Activated CD4-positive, alpha-beta T cell treated with anti-CD3 and anti-CD28 coated beads, Interleukin-2, amount 50 U/mL, for 16 hours (primary cell): ENCODE data around the gene ACKR1.

Source experiments
- DNase-seq: peaks from one replicate; pipeline ENCODE4 v3.0.0-alpha.2; 2020

The ACKR1 gene

GRCh38 chr1:159187647-159188374 lies 16.9 kb upstream of the ACKR1 start:
- DNase-seq: no peak

- DNase-seq: peak; percentile 23
These were observed 16.3 kb upstream of the ACKR1 start for GRCh38 chr1:159188375-159188788.

GRCh38 chr1:159190441-159190840 lies 14.2 kb upstream of the ACKR1 start:
- DNase-seq: no peak

- DNase-seq: no peak
These were observed 8.1 kb upstream of the ACKR1 start for GRCh38 chr1:159196543-159196942.

- peak; percentile 71 for DNase-seq
These were observed 6.8 kb upstream of the ACKR1 start for GRCh38 chr1:159197561-159198557.

- no peak for DNase-seq
These were observed 4.8 kb upstream of the ACKR1 start for GRCh38 chr1:159199901-159200300.

- no peak for DNase-seq
These were observed 3.9 kb upstream of the ACKR1 start for GRCh38 chr1:159200769-159201168.

- DNase-seq: no peak
These were observed 3.0 kb upstream of the ACKR1 start for GRCh38 chr1:159201642-159202041.

- DNase-seq: no peak
These were observed 1.1 kb upstream of the ACKR1 start for GRCh38 chr1:159203610-159204009.

GRCh38 chr1:159205225-159205624 lies 550 bp downstream of the ACKR1 start:
- no peak for DNase-seq

GRCh38 chr1:159206110-159206509 lies 1.4 kb downstream of the ACKR1 start:
- no peak for DNase-seq

GRCh38 chr1:159207080-159207479 lies 2.4 kb downstream of the ACKR1 start:
- DNase-seq: no peak

- no peak for DNase-seq
These were observed 3.1 kb downstream of the ACKR1 start for GRCh38 chr1:159207774-159208173.

GRCh38 chr1:159208175-159208825 lies 3.6 kb downstream of the ACKR1 start:
- no peak for DNase-seq

GRCh38 chr1:159209061-159209460 lies 4.4 kb downstream of the ACKR1 start:
- DNase-seq: no peak

- peak; percentile 57 for DNase-seq
These were observed 6.9 kb downstream of the ACKR1 start for GRCh38 chr1:159211331-159212136.

- no peak for DNase-seq
These were observed 7.9 kb downstream of the ACKR1 start for GRCh38 chr1:159212596-159212995.

GRCh38 chr1:159214149-159214760 lies 9.6 kb downstream of the ACKR1 start:
- DNase-seq: peak; percentile 45

- no peak for DNase-seq
These were observed 14.3 kb downstream of the ACKR1 start for GRCh38 chr1:159218649-159219636.

- no peak for DNase-seq
These were observed 17.6 kb downstream of the ACKR1 start for GRCh38 chr1:159222075-159222865.
